HG02588 (cell line): ENCODE results near the gene RPL13.

Experiments used
- ATAC-seq: cut with Tn5 transposase; IDR thresholded peaks from one replicate; pipeline ENCODE4 v1.9.1; 2021; ENCODE audit warnings: mild to moderate bottlenecking, moderate library complexity; ENCODE audit not compliant: unreplicated experiment

RPL13 gene

DNA sequence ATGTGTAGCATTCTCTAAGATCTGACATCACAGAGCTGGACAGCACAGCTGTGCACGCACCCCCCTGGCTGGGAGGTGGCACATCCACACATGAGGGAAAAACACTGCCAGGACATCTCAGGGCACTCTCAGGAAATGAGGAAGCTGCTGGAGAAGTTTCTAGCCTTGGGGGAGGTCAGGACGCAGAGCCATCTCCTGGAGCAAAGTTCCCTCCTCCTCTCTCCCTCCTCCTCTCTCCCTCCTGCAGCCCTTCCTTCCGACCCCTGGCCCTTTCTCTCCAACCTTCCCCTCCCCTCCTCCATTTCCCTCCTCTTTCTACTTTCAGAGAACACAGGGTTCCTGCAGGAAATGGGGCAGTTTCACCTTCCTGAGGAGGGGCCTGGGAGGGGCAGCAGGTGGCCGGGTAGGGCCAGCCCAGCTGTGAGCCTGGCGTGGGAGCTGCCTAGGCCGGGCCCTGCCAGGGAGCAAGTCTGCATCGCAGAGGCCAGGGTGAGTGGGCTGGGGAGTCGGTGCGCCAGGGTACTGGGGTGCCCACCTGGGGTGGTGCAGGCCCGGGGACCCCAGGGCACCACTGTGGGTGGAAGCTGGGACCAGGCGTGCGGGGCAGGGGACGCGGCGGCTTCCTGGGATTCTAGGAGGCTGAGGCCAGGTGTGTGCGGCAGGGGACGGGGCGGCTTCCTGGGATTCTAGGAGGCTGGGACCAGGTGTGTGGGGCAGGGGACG lies 52.9 kb downstream of the RPL13 start, which contains the start of gene DPEP1:
Gene DPEP1 (plus strand): TSS at position 412 of the 723 bp plus-strand sequence. CDS start 16,769 bp downstream, outside the sequence.
- ATAC-seq: no peak

DNA sequence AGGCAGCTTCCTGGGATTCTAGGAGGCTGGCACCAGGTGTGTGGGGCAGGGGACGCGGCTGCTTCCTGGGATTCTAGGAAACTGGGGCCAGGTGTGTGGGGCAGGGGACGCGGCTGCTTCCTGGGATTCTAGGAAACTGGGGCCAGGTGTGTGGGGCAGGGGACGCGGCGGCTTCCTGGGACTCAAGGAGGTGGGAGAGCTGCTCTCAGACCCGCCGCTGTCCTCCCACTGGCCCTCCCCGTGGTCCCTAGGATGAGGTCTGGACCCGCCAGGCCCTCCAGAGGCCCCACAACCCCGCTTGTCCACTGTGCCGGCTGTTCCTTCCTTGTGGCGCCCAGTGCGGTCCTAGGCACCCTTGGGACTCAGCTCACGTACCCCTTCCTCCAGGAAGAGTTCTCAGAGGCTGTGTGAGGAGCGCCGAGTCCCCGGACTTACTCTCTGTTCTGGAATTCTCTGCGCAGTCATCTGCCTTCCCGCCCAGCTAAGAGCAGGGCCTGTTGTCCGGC lies 53.5 kb downstream of the RPL13 start:
- ATAC-seq: no peak
